Measurements from ENCODE around the gene DDX20.

The DDX20 gene

DNA sequence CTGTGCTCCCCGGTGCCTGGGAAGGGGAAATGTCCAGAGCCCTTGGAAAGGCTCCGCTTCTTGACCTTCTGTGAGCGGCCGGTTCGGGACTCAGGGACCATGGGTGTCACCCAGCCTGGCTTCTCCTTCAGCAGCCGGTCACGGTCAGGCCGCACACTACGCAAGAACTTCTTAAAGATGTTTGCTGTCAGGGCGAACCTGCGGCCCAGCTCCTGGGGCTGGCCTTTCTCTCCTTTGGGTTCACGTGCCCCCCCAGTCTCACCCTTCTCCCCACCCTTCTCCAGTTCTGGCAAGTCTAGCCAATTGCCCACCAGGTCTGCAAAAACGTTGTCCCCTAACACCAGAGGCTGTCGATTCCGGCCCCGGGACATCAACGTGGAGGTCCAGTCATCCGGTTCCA lies 28.6 kb upstream of the DDX20 start:
- no peaks in the 10 kb centered on the region for H3K27me3 Mint-ChIP-seq (ENCODE audit: low read depth)

DNA sequence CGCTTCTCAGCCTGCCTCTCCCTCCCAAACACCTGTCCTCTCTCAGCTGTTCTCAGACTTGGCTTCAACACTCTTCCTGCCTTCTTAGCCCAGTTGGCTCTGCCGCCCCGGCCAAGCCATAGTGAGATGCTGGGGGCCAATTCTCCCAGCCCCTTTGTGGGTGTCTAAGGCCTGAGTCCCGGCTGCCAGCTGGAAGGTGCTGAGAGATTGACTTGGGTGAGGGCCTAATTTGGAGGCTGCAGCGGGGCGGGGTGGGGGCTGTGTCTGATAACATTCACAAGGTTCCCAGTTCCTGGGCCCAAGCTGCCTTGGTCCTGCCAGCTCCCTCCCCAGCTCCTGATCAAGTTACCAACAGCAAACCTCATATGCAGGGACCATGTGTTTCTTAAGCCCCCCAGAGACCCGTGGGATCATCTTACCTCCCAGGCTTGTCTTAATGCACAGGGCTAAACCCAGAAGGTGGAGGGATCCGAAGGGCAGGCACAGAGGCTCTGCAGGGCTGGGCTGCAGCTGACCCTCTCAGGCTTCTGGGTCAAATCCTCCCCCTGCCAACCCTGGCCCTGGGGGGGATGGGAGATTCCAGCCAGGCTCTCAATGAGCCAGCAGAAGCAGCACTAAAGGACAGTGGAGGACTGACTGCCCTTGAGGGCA lies 26.3 kb upstream of the DDX20 start:
- Mint-ChIP-seq H3K4me3 (no peak overlapping the region), H3K36me3 (ENCODE audit: low read depth) (no peaks in the 10 kb centered on the region), H3K27me3 (ENCODE audit: low read depth) (no peaks in the 10 kb centered on the region), H3K4me1 (ENCODE audit: low read depth) (no peaks in the 10 kb centered on the region), H3K9me3 (no peaks in the 10 kb centered on the region), H3K27ac (no peak overlapping the region)

More for the DNA sequence above, 28.6 kb upstream of the DDX20 start:
- Mint-ChIP-seq H3K4me1 (ENCODE audit: low read depth) (peaks cover 6% of the 10 kb centered on the region), H3K4me3 (no peak overlapping the region), H3K36me3 (ENCODE audit: low read depth) (no peaks in the 10 kb centered on the region), H3K27ac (no peak overlapping the region), H3K9me3 (no peaks in the 10 kb centered on the region)

DNA sequence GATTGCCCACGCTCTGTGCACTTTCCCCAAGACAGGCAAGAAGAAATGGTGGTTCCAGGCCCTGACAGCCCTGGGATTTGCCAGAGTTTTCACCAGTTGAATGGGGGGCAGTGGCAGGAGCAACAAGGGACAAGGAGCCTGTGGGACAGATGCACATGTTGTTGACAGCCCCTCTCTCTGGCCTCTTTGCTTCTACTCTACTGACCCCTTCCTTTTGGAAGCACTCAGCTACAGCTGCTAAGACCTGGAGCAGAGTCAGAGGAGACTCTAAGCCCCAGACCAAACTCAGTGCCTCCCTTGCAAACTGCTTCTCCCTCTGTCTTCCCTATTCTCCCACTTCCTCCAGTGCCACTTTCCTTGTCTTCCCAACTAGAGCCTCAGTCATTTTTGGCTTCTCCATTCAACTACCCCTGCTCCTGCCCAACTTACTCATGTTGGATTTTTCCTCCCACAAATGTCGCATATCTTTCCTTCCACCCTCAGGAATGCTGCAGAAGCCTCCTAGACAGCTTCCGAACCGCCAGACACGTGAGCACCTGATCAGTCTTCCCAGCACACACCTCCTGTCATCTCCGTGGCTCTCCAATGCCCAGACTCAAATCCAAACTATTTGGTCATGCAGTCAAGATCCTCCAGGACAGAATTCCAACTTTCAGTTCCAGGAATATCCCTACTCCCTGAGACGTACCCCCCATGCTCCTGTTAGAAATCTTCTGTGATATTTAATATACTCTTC lies 25.6 kb upstream of the DDX20 start:
- H3K4me3 Mint-ChIP-seq, result no peak overlapping the region
- no peak overlapping the region for H3K27ac Mint-ChIP-seq

DNA sequence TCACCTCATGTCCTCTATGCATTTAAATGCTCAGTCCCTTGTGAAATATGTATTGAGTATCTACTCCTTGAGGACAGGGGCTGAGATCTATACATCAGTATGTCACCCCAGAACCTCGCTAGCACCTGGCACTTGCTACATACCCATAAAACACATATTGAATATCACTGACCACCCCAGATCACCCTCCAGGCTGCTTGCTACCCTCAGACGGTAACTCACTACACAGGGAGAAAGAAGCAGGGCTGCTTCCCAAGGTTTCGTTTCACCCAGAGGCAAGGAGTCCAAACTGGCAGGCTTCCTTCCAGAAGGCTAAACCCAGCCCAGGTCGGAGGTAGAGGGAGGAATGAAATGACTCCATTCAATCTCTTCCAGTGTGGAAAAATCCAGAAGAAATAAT lies 25.0 kb upstream of the DDX20 start:
- Mint-ChIP-seq H3K4me3 (no peak overlapping the region), H3K4me1 (ENCODE audit: low read depth) (no peaks in the 10 kb centered on the region), H3K27ac (no peak overlapping the region)

More for the DNA sequence above, 25.6 kb upstream of the DDX20 start:
- H3K36me3 Mint-ChIP-seq (ENCODE audit: low read depth), result no peaks in the 10 kb centered on the region
- no peaks in the 10 kb centered on the region for H3K9me3 Mint-ChIP-seq
- no peaks in the 10 kb centered on the region for H3K4me1 Mint-ChIP-seq (ENCODE audit: low read depth)
- H3K27me3 Mint-ChIP-seq (ENCODE audit: low read depth), result no peaks in the 10 kb centered on the region

DNA sequence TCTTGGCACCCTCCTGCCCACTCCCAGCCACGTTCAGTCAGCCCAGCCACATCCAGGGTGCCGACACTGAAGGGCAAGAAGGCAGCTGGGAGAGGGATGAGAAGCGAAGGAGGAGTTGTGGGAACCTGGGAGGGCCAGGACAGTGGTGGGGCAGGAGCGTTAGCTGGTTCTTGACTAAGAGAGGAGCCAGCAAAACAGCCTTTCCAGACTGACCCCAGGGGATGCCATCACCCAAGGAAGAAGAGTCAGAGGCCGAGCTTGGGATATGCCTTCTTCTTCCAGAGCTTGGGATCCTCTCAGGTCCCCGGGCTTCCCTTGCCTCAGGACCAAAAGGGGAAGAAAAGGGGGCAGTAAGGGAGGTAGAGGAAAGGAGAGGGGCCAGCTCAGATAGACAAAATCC lies 23.7 kb upstream of the DDX20 start:
- H3K27ac Mint-ChIP-seq, result no peak overlapping the region

More for the DNA sequence above, 25.0 kb upstream of the DDX20 start:
- Mint-ChIP-seq H3K9me3 (no peaks in the 10 kb centered on the region), H3K27me3 (ENCODE audit: low read depth) (no peaks in the 10 kb centered on the region), H3K36me3 (ENCODE audit: low read depth) (no peaks in the 10 kb centered on the region)

DNA sequence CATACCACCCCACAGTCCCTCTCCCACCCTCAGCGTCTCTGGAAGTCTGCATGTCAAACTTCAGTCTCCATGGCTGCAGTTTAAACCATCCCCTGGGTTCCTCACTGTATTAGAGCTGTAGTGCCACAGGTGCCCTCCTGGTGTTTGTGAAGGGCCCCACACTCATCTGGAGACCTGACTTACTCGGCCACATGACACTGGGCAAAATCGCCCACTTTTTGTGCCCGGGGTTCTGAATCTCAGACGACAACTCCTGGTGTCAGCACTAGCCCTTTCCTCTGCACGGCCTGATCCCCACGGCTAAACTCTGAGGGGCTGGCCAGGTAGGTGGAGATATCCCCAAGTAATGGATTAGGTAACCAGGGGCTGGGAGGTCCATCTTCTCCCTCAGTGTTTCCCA lies 23.0 kb upstream of the DDX20 start:
- Mint-ChIP-seq H3K27me3 (ENCODE audit: low read depth) (peaks cover 12% of the 10 kb centered on the region), H3K4me1 (ENCODE audit: low read depth) (peaks cover 4% of the 10 kb centered on the region), H3K36me3 (ENCODE audit: low read depth) (no peaks in the 10 kb centered on the region), H3K4me3 (no peak overlapping the region), H3K27ac (no peak overlapping the region), H3K9me3 (no peaks in the 10 kb centered on the region)

More for the DNA sequence above, 23.7 kb upstream of the DDX20 start:
- Mint-ChIP-seq H3K4me3 (no peak overlapping the region), H3K27me3 (ENCODE audit: low read depth) (peaks cover 5% of the 10 kb centered on the region), H3K9me3 (no peaks in the 10 kb centered on the region), H3K36me3 (ENCODE audit: low read depth) (no peaks in the 10 kb centered on the region), H3K4me1 (ENCODE audit: low read depth) (no peaks in the 10 kb centered on the region)

DNA sequence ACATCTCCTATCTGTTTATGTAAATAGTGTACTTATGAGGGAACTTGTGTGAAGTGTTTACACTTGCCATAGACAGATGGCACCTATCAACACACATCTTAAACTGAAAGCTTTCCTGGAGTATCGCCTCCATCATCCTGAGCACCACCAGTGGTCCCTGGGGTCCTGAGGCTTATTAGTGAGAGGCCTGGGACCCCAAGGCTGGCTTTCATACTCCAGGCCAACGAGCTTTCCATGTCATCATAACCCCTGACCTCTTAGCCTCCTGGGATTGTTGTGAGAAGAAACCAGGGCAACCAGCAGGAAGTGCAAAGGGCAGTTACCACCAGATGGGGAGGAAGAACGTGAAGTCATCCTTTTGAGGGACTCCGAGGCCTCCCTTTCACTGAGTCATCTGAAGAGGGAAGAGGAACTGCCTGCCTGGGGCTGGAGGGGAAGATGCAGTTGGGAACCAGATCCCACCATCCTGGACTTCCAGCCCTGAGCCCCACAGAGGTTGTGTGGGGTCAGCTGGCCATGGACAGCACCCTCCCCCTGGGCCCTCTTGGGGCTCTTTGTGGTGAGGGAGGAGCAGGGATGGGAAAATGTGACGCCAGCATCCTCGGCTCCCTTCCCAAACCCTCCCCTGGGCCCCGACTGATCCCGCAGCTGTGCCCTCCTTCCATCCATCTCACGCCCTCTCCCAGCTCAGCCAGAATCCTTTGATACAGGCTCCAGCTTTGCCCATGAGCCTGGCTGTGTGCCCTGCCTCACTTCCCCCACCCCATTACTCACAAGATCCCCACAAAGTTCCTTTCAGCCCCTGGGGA lies 22.3 kb upstream of the DDX20 start:
- peaks cover 17% of the 10 kb centered on the region for H3K27me3 Mint-ChIP-seq (ENCODE audit: low read depth)
- H3K27ac Mint-ChIP-seq, result no peak overlapping the region
- no peaks in the 10 kb centered on the region for H3K36me3 Mint-ChIP-seq (ENCODE audit: low read depth)
- H3K9me3 Mint-ChIP-seq, result no peaks in the 10 kb centered on the region
- H3K4me1 Mint-ChIP-seq (ENCODE audit: low read depth), result peaks cover 7% of the 10 kb centered on the region
- no peak overlapping the region for H3K4me3 Mint-ChIP-seq

DNA sequence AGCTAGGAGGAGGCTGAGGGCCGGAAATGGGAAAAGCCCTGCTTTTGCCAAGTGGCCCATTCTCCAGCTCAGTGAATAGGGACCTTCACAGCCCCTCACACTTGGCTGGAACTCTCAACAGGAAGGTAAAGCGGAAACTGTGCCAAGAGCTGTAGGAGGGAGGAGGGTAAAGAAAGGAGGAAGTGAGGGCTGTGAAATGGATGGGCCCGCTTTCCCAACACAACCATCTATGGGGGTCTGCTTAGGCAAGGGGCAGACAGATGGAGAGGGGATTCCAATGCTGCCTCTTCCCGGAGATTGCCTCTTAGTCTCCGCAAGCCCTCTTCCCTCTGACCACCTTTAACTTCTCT lies 21.7 kb upstream of the DDX20 start:
- peaks cover 10% of the 10 kb centered on the region for H3K4me1 Mint-ChIP-seq (ENCODE audit: low read depth)
- no peak overlapping the region for H3K4me3 Mint-ChIP-seq
- no peak overlapping the region for H3K27ac Mint-ChIP-seq
- peaks cover 21% of the 10 kb centered on the region for H3K27me3 Mint-ChIP-seq (ENCODE audit: low read depth)
- no peaks in the 10 kb centered on the region for H3K36me3 Mint-ChIP-seq (ENCODE audit: low read depth)
- no peaks in the 10 kb centered on the region for H3K9me3 Mint-ChIP-seq

DNA sequence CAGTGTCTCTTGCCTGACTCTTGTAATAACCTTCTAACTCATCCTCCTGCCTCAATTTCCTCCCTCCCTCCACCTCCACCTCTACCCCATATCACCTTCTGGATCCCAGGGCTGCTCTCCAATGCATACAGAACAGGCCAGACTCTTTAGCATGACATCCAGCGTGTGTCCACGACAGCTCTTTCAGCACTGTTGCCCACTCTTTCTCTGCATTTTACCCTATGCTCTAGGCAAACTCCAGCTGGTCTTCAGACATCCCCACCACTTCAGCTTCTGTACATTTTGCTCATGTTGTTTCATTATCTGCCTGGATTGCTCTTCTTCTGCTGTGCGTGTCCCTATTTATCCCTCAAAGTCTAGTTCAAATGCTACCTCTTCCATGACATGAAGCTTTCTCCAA lies 21.3 kb upstream of the DDX20 start:
- Mint-ChIP-seq H3K4me1 (ENCODE audit: low read depth) (peaks cover 10% of the 10 kb centered on the region), H3K27me3 (ENCODE audit: low read depth) (peaks cover 21% of the 10 kb centered on the region), H3K4me3 (no peak overlapping the region), H3K36me3 (ENCODE audit: low read depth) (no peaks in the 10 kb centered on the region), H3K27ac (no peak overlapping the region), H3K9me3 (no peaks in the 10 kb centered on the region)

DNA sequence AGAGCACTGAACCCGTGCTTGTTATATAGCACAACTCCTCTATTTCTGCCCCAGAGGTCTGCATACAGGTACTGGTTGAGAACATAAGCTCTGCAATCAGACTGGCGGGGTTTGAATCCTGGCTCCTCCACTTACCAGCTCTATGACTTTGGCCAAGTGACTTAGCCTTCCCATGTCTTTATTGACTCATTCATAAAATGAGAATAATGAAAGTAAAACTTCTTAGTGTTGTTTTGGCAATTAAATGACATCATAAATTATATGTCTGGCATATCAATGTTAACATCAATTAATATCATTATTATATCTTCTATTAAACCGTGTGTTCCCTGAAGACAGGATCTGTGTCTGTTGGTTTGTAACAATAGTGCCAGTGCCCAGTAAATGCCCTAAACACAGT lies 20.8 kb upstream of the DDX20 start:
- H3K36me3 Mint-ChIP-seq (ENCODE audit: low read depth), result no peaks in the 10 kb centered on the region
- H3K4me1 Mint-ChIP-seq (ENCODE audit: low read depth), result peaks cover 12% of the 10 kb centered on the region
- peaks cover 25% of the 10 kb centered on the region for H3K27me3 Mint-ChIP-seq (ENCODE audit: low read depth)
- no peak overlapping the region for H3K27ac Mint-ChIP-seq
- no peaks in the 10 kb centered on the region for H3K9me3 Mint-ChIP-seq
- no peak overlapping the region for H3K4me3 Mint-ChIP-seq

DNA sequence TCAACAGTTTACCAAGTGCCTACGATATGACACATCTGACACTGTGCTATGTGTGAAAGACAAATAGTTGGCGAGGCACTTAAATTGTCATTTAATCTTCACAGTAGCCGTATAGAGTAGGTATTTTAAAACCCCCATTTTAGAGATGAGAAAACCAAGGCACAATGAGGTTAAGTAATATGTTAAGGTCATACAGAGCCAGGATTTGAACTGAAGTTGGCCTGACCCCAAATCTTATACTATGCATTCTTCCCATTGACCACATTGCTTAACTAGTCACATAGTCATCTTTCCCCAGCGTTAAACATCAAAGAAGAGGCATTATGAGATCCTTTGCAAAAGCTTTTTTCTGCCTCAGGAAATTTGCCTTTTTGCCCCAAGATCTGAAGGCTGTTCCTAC lies 20.4 kb upstream of the DDX20 start:
- Mint-ChIP-seq H3K4me3 (no peak overlapping the region), H3K4me1 (ENCODE audit: low read depth) (peaks cover 14% of the 10 kb centered on the region), H3K9me3 (no peaks in the 10 kb centered on the region), H3K36me3 (ENCODE audit: low read depth) (no peaks in the 10 kb centered on the region), H3K27ac (no peak overlapping the region), H3K27me3 (ENCODE audit: low read depth) (peaks cover 28% of the 10 kb centered on the region)

DNA sequence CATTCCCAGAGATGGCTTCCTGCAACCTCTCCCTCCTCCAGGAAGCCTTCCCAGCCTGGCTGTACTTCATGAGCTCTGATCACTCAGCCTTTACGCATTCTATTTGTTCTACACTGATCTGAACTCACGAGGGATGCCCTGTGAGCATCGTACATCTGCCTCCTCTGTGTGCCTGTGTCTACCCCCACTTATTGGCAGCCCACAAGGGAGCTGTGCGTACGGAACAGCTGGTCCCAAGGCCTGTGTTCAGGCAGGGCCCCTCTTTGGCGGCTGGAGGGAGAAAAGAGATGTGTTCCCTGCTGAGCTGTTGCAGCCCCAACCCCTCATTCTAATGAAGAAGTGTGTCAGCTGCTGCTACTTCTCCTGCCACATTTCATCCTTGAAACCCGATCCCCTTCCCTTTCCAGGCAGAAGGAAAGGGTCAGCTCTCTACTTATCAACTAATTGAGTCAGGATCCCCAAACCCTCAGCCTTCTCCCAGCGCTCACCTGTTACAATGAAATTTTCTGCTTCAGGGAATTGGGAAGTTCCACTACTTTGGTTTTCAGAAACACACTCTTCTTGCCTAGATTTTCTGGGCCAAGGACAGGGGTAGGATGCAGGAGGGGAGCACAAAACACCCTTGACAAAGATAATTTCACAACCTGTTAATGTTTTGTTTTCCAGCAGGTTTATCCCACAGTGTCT lies 19.7 kb upstream of the DDX20 start:
- no peak overlapping the region for H3K4me3 Mint-ChIP-seq
- H3K27ac Mint-ChIP-seq, result no peak overlapping the region
- no peaks in the 10 kb centered on the region for H3K36me3 Mint-ChIP-seq (ENCODE audit: low read depth)
- peaks cover 20% of the 10 kb centered on the region for H3K4me1 Mint-ChIP-seq (ENCODE audit: low read depth)
- peaks cover 35% of the 10 kb centered on the region for H3K27me3 Mint-ChIP-seq (ENCODE audit: low read depth)
- H3K9me3 Mint-ChIP-seq, result no peaks in the 10 kb centered on the region

DNA sequence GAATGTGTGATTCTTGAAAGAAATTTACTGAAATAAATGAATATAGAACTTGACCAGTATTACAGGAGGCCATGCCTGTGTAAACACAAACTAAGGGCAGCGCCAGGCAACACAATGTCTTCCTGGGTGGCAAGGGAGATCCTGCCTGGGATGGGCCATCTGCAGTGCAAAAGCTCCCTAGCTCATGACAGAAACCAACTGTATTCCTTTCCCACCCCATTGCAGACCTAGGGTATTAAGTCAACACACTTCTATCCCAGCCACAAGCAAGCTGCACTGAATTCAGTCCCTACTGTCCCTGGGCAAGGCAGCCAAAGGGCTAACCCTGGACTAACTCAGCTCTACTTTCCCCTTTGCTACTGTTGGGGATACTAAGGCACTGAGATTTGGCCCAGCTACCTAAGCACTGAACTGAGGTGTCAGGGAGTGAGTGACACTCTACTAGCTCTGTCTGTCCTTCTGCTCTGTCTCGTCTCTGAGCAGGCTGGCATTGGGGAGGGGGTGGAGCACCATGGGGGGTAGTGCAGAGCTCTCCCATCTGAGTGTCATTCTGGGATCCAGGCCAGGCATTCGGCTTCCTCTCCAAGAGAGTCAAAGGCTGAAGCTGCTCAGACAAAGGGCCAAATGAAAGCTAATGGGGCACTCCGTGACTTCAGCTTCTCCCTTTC lies 19.0 kb upstream of the DDX20 start:
- Mint-ChIP-seq H3K36me3 (ENCODE audit: low read depth) (no peaks in the 10 kb centered on the region), H3K27me3 (ENCODE audit: low read depth) (peaks cover 42% of the 10 kb centered on the region), H3K9me3 (no peaks in the 10 kb centered on the region), H3K4me1 (ENCODE audit: low read depth) (peaks cover 20% of the 10 kb centered on the region), H3K27ac (no peak overlapping the region), H3K4me3 (no peak overlapping the region)
